Breast epithelium (tissue), 4 donors: ENCODE results near the gene PRKAR2A. TPM values are rescaled to one million over a fixed set of nuclear protein-coding genes. Genes with fewer than 3 reads are reported as not detected.
"Not testable (repeated sequence)": the region's sequence is repeated elsewhere in the genome, so short reads cannot be mapped to it uniquely, and the experiment has no call there.

ENCODE experiments used
- DNase-seq, 2 donors: peaks; one replicate each; pipeline ENCODE4 v3.0.0-alpha.2; 2019; ENCODE audit warnings: low spot score in 2 of 2
- H3K27ac ChIP-seq, 2 donors: fragments of 200-600 bp; sonication (generic) in 1 of 2; one replicate each; pipeline ENCODE4 v1.5.1; 2016 to 2019; ENCODE audit warnings: mild to moderate bottlenecking in 1 of 2
- H3K27me3 ChIP-seq, 2 donors: fragments of 200-600 bp; sonication (generic) in 1 of 2; one replicate each; pipeline versions ENCODE4 v1.5.1 to v1.6.0; 2017 to 2019; ENCODE audit warnings: control low read depth in 1 of 2, mild to moderate bottlenecking in 1 of 2
- H3K36me3 ChIP-seq: fragments of 200-600 bp; one replicate; pipeline ENCODE4 v1.5.1; 2019
- H3K4me1 ChIP-seq, 2 donors: fragments of 200-600 bp; sonication (generic); one replicate each; pipeline ENCODE4 v1.5.1; 2016 to 2019; ENCODE audit warnings: control low read depth in 1 of 2
- H3K4me3 ChIP-seq, 3 donors: fragments of 200-600 bp; sonication (generic); 1 replicate in 2 of 3; 2 replicates in 1 of 3; pipeline ENCODE4 v1.5.1; 2016 to 2019; ENCODE audit warnings: mild to moderate bottlenecking in 3 of 3, moderate library complexity in 2 of 3
- H3K9me3 ChIP-seq, 2 donors: fragments of 200-600 bp; sonication (generic) in 1 of 2; one replicate each; pipeline ENCODE4 v1.5.1; 2016 to 2019; ENCODE audit warnings: control low read depth in 1 of 2
- POLR2A ChIP-seq: fragments of 450-650 bp; IDR thresholded peaks from one replicate; pipeline ENCODE4 v1.6.1; 2016; ENCODE audit warnings: antibody characterized with exemption, mild to moderate bottlenecking, moderate library complexity
- POLR2AphosphoS5 ChIP-seq, 3 donors: sonication (generic); formaldehyde crosslinking; IDR thresholded peaks; one replicate each; pipeline ENCODE4 v1.6.1; 2017; ENCODE audit warnings: antibody characterized with exemption in 3 of 3
- intact Hi-C: fragments of 100-400 bp; cut with DNase I; formaldehyde crosslinking; loops from one replicate; pipeline ENCODE4 v1.15.1; 2023; ENCODE audit warnings: low total_unique reads
- total RNA-seq, 3 donors: library from RNA; depleted of rRNA; stranded (reverse); fragments of >200 nt; gene quantifications; one replicate each; pipeline ENCODE4 v1.1.0, GENCODE V29; 2016
- TF ChIP-seq, protein P1 (sequence below), 3 donors: fragments of 450-650 bp; IDR thresholded peaks; one replicate each; pipeline ENCODE4 v1.5.1; 2016 to 2017; ENCODE audit warnings: antibody characterized with exemption in 3 of 3, mild to moderate bottlenecking in 3 of 3, moderate library complexity in 3 of 3

The PRKAR2A gene
- total RNA-seq, 3 donors from 2014 or later = 27.2 to 33.0 (median 30.7) TPM

DNA sequence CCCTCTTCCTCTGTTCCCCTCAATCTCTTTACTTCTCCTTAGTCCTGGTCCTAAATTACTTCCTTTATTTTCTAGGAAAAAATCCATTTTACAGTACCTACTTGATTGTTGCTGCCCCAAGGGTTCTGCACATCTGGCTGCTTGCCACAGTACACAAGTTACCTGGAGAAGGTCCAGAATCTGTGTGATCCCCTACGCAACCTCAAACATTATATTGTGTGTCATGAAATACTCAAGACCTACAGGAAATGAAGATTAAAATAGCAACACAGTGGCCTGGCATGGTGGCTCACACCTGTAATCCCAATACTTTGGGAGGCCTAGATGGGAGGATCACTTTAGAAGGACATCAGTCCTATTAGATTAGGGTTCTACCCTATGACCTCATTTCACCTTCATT is 48.7 kb downstream of the PRKAR2A start:
- no peak for DNase-seq
- H3K27ac ChIP-seq = no peak overlapping the region
- H3K27me3 ChIP-seq = no peaks in the 10 kb centered on the region
- no peaks in the 10 kb centered on the region for H3K36me3 ChIP-seq
- intact Hi-C loops = no loop called here
- no peak overlapping the region for H3K4me3 ChIP-seq
- H3K9me3 ChIP-seq = no peaks in the 10 kb centered on the region
- no peaks in the 10 kb centered on the region for H3K4me1 ChIP-seq
- TF ChIP-seq POLR2A = no peak
- TF ChIP-seq, protein P1, sequence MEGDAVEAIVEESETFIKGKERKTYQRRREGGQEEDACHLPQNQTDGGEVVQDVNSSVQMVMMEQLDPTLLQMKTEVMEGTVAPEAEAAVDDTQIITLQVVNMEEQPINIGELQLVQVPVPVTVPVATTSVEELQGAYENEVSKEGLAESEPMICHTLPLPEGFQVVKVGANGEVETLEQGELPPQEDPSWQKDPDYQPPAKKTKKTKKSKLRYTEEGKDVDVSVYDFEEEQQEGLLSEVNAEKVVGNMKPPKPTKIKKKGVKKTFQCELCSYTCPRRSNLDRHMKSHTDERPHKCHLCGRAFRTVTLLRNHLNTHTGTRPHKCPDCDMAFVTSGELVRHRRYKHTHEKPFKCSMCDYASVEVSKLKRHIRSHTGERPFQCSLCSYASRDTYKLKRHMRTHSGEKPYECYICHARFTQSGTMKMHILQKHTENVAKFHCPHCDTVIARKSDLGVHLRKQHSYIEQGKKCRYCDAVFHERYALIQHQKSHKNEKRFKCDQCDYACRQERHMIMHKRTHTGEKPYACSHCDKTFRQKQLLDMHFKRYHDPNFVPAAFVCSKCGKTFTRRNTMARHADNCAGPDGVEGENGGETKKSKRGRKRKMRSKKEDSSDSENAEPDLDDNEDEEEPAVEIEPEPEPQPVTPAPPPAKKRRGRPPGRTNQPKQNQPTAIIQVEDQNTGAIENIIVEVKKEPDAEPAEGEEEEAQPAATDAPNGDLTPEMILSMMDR (IDR thresholded peaks at IDR 0.05) = no peak
- TF ChIP-seq POLR2AphosphoS5 (IDR thresholded peaks at IDR 0.05) = no peak

DNA sequence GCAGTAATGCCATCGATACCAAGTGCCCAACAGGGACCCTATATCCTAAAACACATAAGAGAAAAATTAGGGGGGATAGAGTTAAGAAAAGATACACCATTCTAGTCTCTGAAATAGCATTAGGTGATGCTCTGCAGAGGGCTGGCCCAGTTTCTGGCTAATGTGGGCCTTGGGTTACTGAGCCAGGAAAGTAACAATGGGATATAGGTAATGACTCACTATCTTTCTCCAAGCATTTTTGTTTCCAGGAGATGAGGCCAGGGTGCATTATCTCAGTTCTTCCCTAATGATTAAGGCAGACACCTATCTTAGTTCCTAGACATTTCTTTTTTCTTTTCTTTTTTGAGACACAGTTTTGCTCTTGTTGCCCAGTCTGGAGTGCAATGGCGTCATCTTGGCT is 50.0 kb downstream of the PRKAR2A start:
- Histone ChIP-seq H3K36me3 (no peaks in the 10 kb centered on the region), H3K27me3 (no peaks in the 10 kb centered on the region), H3K4me3 (no peak overlapping the region), H3K27ac (no peak overlapping the region), H3K9me3 (no peaks in the 10 kb centered on the region), H3K4me1 (no peaks in the 10 kb centered on the region)
- intact Hi-C loops = no loop called here
- TF ChIP-seq POLR2AphosphoS5 (IDR thresholded peaks at IDR 0.05) = no peak
- TF ChIP-seq, protein P1 (IDR thresholded peaks at IDR 0.05) = no peak
- TF ChIP-seq POLR2A = no peak
- no peak for DNase-seq

DNA sequence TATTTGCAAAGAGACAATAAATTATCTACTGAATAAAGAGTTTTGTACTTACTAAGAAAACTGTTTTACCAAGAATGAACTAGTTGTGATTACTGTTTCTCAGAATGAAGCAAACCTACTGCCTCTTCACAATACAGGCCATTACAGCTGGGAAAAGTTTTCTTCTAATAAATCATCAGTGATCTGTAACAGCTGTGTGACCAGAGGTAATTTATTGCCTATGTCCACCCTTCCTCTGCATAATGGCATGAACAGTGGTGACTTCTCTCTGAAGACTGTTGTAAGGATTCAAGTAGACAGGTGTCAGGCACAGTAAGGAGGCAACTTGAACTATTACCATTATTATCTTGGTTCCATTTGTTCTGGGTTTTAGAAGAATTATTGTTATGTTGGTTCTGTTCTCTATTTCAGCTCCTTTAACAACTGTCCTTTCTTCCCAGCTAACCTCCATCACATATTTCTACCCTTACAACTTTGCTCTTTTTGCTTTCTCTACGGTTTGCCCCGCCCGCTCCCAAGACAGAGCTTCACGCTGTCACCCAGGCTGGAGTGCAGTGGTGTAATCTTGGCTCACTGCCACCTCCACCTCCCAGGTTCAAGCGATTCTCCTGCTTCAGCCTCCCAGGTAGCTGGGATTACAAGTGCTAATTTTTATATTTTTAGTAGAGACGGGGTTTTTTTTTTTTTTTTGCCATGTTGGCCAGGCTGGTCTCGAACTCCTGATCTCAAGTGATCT is 51.5 kb downstream of the PRKAR2A start:
- H3K27ac ChIP-seq = no peak overlapping the region
- no peaks in the 10 kb centered on the region for H3K27me3 ChIP-seq
- intact Hi-C loops = no loop called here
- TF ChIP-seq, protein P1 (IDR thresholded peaks at IDR 0.05) = no peak
- TF ChIP-seq POLR2A (no peak), POLR2AphosphoS5 (IDR thresholded peaks at IDR 0.05) (no peak)
- DNase-seq = no peak
- H3K36me3 ChIP-seq = no peaks in the 10 kb centered on the region
- H3K4me1 ChIP-seq = no peaks in the 10 kb centered on the region
- H3K4me3 ChIP-seq = no peak overlapping the region
- H3K9me3 ChIP-seq = no peaks in the 10 kb centered on the region

DNA sequence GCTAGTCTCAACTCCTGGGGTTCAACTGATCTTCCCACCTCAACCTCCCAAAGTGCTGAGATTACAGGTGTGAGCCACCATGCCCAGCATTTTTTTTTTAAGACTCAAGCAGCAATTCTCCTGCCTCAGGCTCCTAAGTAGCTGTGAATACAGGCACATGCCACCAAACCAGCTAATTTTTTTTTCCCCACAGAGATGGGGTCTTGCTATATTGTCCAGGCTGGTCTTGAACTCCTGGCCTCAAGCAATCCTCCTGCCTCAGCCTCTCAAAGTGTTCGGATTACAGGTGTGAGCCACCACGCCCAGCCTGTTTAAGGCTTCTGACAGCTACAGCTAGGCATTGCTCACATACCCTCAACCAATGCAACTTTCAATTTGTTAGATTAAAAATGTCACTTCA is 54.2 kb downstream of the PRKAR2A start:
- DNase-seq, intact Hi-C loops, H3K4me3 ChIP-seq, H3K27me3 ChIP-seq, H3K4me1 ChIP-seq, H3K27ac ChIP-seq, H3K36me3 ChIP-seq, H3K9me3 ChIP-seq: not testable (repeated sequence)

DNA sequence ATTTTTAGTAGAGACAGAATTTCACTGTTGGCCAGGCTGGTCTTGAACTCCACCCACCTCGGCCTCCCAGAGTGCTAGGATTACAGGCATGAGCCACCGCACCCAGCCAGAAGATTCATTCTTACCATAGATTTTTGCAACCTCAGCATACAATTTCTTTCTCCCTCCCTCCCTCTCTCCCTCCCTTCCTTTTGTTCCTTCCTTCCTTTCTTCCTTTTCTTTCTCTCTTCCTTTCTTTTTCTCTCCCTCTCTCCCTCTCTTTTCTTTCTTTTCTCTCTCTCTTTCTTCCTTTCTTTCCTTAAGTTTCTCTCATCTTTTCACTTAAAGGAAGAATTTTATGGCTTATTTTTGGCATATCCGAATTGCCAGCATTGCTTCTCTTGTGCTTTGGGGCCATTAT is 58.0 kb downstream of the PRKAR2A start:
- no peaks in the 10 kb centered on the region for H3K27me3 ChIP-seq
- H3K27ac ChIP-seq = no peak overlapping the region
- no peak overlapping the region for H3K4me3 ChIP-seq
- DNase-seq = no peak
- H3K9me3 ChIP-seq = no peaks in the 10 kb centered on the region
- no peak for TF ChIP-seq POLR2AphosphoS5 (IDR thresholded peaks at IDR 0.05)
- TF ChIP-seq, protein P1 (IDR thresholded peaks at IDR 0.05) = no peak
- TF ChIP-seq POLR2A = no peak
- no peaks in the 10 kb centered on the region for H3K4me1 ChIP-seq
- intact Hi-C loops = no loop called here
- H3K36me3 ChIP-seq = no peaks in the 10 kb centered on the region
